ENCODE results near the gene FRA10AC1.

Gene FRA10AC1

GRCh38 chr10:93630625-93631557 is 71.5 kb downstream of the FRA10AC1 start:
- DNase-seq (ENCODE audit: low read depth in 2 of 2), result no peak

DNA sequence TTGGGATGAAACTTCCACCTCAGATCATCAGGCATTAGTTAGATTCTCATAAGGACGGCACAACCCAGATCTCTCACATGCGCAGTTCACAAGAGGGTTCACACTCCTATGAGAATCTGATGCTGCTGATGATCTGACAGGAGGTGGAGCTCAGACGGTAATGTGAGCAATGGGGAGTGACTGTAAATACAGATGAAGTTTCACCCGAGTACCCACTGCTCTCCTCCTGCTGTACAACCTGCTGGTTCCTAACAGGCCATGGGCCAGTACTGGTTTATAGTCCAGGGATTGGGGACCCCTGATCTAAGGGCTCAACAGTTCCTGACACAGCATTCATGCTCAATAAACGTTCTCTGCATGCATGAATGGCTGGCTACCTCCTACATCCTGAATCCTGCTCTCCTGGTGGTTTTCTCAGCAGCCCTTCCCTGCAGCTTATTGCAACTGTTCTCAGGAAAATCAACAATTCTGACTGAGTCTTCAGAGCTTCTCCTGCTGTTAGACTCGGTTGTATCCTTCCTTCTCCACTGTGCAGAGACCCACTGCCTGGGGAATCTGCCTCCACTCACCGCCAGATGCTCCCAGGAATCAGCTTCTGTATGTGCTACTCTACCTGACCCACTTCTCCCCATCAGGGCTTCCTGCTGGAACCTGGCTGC is 72.6 kb downstream of the FRA10AC1 start:
- no peak for DNase-seq (ENCODE audit: low read depth in 2 of 2)

DNA sequence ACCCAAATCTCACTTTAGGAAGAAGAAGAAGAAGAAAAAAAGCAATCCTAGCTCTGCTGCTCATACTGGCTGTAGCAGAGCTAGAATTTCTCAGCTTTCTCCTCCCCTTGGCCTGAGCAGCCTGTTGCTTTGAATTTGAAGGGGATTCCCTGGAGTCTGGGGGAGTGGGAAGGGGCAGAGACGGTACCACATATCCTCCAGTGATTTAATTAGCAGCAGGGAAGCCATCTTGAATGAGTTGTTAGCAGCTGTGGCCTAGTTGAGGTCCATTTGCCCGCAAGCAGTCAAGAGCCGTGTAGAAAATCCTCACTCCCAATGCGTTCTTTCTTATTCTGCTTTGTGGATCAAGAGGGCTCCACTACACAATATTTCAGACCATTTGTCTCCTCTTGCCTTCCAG is 73.5 kb downstream of the FRA10AC1 start:
- no peak for DNase-seq (ENCODE audit: low read depth in 2 of 2)

DNA sequence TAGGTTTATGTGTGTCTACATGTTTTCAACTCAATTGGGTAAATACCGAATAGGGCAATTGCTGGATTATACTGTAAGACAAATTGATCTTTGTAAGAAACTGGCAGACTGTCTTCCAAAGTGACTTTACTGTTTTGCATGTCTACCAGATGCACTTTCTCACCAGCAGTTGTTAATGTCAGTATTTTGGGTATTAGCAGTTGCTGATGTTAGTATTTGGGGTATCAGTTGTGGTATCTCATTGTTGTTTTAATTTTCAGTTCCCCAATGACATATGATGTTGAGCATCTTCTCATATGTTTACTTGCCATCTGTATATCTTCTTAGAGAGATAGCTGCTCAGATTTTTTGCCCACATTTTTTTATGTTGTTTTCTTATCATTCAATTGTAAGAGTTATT is 79.5 kb downstream of the FRA10AC1 start:
- DNase-seq (ENCODE audit: low read depth in 2 of 2), result no peak

DNA sequence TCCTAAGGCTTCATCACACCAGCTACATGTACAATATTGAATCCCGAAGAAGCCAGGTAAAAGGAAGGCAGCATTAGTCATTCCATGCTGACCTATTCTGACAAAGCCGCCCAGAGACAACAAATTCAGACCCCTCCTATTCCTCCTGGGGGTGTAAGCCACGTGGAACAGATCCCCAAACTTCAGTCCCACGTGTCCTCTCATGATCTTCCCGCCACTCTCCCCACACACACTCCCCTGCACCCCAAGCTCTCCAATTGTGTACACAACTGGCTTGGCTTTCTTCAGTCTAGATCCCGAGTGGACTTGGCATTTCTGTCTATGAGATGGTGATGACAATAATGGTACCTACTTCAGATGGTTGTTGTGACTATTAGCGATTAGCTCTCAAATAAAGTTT is 81.5 kb downstream of the FRA10AC1 start:
- DNase-seq (ENCODE audit: low read depth in 2 of 2), result no peak

All from stimulated activated CD4-positive, alpha-beta T cell treated with anti-CD3 and anti-CD28 coated beads, Interleukin-1b, Interleukin-23, amount 100 ng/mL, for 4 hours (primary cell).